Measurements from ENCODE around the gene ZCWPW1. TPM values are rescaled to one million over a fixed set of nuclear protein-coding genes. Genes with fewer than 3 reads are reported as not detected.
"Not testable (repeated sequence)": the region's sequence is repeated elsewhere in the genome, so short reads cannot be mapped to it uniquely, and the experiment has no call there.

The ZCWPW1 gene
- total and polyA plus RNA-seq, 2 of the 13 experiments (the other 11 are each of a cell fraction or from before 2014, with no cell fraction given) = 2.4 to 2.5 TPM

DNA sequence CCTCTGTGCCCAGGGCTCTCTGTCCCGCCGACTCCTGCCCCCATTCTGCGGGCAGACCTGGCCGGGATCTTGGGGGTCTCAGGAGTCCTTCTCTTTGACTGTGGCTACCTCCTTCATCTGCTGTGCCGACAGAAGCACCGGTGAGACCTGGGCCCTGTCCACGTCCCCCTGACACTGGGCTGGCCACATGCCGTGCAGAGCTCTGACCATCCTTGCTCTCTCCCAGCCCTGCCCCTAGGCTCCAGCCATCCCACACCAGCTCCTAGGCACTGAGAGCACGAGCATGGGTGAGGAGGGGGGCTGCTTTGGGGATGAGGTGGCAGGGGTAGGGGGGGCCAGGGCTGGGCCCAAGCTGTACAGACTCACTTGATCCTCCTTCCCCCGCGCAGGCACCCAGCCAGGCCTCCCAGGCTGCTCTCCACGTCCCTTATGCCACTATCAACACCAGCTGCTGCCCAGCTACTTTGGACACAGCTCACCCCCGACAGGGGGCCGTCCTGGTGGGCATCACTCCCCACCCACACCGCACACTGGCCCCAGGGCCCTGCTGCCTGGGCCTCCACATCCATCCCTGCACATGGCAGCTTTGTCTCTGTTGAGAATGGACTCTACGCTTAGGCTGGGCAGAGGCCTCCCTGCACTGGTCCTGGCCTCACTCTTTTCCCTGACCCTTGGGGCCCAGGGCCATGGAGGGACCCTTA lies 75.4 kb downstream of the ZCWPW1 start:
- CTCF ChIA-PET (ENCODE audit: low intra/inter-chr PET ratio, low total read pairs) = no interaction called here
- POLR2A ChIA-PET = no interaction called here
- no peaks in the 10 kb centered on the region for H3K9me3 ChIP-seq (ENCODE audit: low read length)
- H3K4me3 ChIP-seq (replicated peaks in 1 of 3; ENCODE audit: insufficient read depth in 1 of 3, low read depth in 2 of 3, low read length in 3 of 3) = no peak overlapping the region
- no TSS peak for BruUV-seq (replicated peaks)
- no peak overlapping the region for H2AFZ ChIP-seq (ENCODE audit: low read length)
- in situ Hi-C loops (cut with HindIII; ENCODE audit: extremely low pct_ligation_motif_present, low pct_unique_long_range_greater_than_20kb) (no loop called here), intact Hi-C loops (cut with micrococcal nuclease; ENCODE audit: unreplicated experiment) (no loop called here)
- H3K79me2 ChIP-seq (ENCODE audit: insufficient read depth, low read length) = no peaks in the 10 kb centered on the region
- no peak for DNase-seq (ENCODE audit: low spot score)
- peaks cover 27 to 79% of the 10 kb centered on the region in 2 experiments for H3K36me3 ChIP-seq (replicated peaks in 1 of 2; ENCODE audit: control insufficient read depth in 1 of 2, insufficient read depth in 2 of 2, low read length in 2 of 2)
- WGBS (ENCODE audit: low lambda C conversion rate) = 98% methylated on average over 15 of the region's 16 CpGs
- ATAC-seq = peak; percentile 7
- H3K9ac ChIP-seq (ENCODE audit: insufficient read depth, low read depth, low read length) = no peak overlapping the region
- no peak overlapping the region for H3K27ac ChIP-seq (ENCODE audit: extremely low read length, insufficient read depth, low read length)
- TF ChIP-seq, protein P1, sequence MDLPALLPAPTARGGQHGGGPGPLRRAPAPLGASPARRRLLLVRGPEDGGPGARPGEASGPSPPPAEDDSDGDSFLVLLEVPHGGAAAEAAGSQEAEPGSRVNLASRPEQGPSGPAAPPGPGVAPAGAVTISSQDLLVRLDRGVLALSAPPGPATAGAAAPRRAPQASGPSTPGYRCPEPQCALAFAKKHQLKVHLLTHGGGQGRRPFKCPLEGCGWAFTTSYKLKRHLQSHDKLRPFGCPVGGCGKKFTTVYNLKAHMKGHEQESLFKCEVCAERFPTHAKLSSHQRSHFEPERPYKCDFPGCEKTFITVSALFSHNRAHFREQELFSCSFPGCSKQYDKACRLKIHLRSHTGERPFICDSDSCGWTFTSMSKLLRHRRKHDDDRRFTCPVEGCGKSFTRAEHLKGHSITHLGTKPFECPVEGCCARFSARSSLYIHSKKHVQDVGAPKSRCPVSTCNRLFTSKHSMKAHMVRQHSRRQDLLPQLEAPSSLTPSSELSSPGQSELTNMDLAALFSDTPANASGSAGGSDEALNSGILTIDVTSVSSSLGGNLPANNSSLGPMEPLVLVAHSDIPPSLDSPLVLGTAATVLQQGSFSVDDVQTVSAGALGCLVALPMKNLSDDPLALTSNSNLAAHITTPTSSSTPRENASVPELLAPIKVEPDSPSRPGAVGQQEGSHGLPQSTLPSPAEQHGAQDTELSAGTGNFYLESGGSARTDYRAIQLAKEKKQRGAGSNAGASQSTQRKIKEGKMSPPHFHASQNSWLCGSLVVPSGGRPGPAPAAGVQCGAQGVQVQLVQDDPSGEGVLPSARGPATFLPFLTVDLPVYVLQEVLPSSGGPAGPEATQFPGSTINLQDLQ (CRISPR knock-in tag; IDR thresholded peaks at IDR 0.05) = no peak
- TF ChIP-seq PAX8 (CRISPR knock-in tag; IDR thresholded peaks at IDR 0.05; ENCODE audit: borderline replicate concordance) = no peak
- no peak for TF ChIP-seq MAFF (IDR thresholded peaks at IDR 0.05; ENCODE audit: low read depth, low read length)
- TF ChIP-seq AGO2 (optimal IDR thresholded peaks at IDR 0.05; ENCODE audit: low read depth, low read length) = peak; percentile 23
- H4K20me1 ChIP-seq (ENCODE audit: insufficient read depth, low read length) = no peaks in the 10 kb centered on the region
- H3K27me3 ChIP-seq (ENCODE audit: control insufficient read depth in 1 of 2, insufficient read depth in 2 of 2, low read length in 2 of 2) = no peaks in the 10 kb centered on the region; a peak in 1 of 5 replicates
- H3K4me2 ChIP-seq (ENCODE audit: low read depth, low read length) = no peak overlapping the region
- no peaks in the 10 kb centered on the region for H3K4me1 ChIP-seq (ENCODE audit: insufficient read depth, low read length)
- FAIRE-seq = no peak

DNA sequence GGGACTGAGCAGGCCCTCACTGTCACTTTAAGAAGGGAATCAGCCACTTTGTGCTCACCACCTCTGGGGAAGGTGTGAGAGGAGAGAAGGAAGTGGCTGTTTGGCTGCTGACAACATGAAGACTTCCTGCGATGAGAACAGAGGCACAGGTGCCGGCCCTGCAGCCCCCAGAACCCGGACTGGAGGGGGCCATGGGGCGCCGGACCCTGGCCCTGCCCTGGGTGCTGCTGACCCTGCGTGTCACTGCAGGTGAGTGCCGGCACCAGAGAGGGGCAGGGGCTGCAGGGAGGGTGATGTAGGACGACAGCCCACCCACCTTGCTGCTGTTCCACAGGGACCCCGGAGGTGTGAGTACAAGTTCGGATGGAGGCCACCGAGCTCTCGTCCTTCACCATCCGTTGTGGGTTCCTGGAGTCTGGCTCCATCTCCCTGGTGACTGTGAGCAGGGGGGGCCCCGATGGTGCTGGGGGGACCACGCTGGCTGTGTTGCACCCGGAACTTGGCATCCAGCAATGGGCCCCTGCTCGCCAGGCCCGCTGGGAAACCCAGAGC lies 76.2 kb downstream of the ZCWPW1 start:
- H3K27ac ChIP-seq (ENCODE audit: extremely low read length, insufficient read depth, low read length); H3K9ac ChIP-seq (ENCODE audit: insufficient read depth, low read depth, low read length); intact Hi-C loops (cut with micrococcal nuclease; ENCODE audit: unreplicated experiment); BruUV-seq (replicated peaks); CTCF ChIA-PET (ENCODE audit: low intra/inter-chr PET ratio, low total read pairs); H3K27me3 ChIP-seq (ENCODE audit: control insufficient read depth in 1 of 2, insufficient read depth in 2 of 2, low read length in 2 of 2); H3K79me2 ChIP-seq (ENCODE audit: insufficient read depth, low read length); in situ Hi-C loops (cut with HindIII; ENCODE audit: extremely low pct_ligation_motif_present, low pct_unique_long_range_greater_than_20kb); H4K20me1 ChIP-seq (ENCODE audit: insufficient read depth, low read length); H3K9me3 ChIP-seq (ENCODE audit: low read length); FAIRE-seq; H2AFZ ChIP-seq (ENCODE audit: low read length); POLR2A ChIA-PET; H3K4me1 ChIP-seq (ENCODE audit: insufficient read depth, low read length); ATAC-seq; DNase-seq (ENCODE audit: low spot score); H3K4me3 ChIP-seq (replicated peaks in 1 of 3; ENCODE audit: insufficient read depth in 1 of 3, low read depth in 2 of 3, low read length in 3 of 3); H3K4me2 ChIP-seq (ENCODE audit: low read depth, low read length): not testable (repeated sequence)
- peak; percentile 41 for TF ChIP-seq AGO2 (optimal IDR thresholded peaks at IDR 0.05; ENCODE audit: low read depth, low read length)
- peaks cover 28 to 83% of the 10 kb centered on the region in 2 experiments for H3K36me3 ChIP-seq (replicated peaks in 1 of 2; ENCODE audit: control insufficient read depth in 1 of 2, insufficient read depth in 2 of 2, low read length in 2 of 2)
- 97% methylated on average over 7 of the region's 18 CpGs for WGBS (ENCODE audit: low lambda C conversion rate)

Measured in HepG2 (cell line).